IMR-90 (cell line): Measurements from ENCODE around the gene ARMC6.

ENCODE experiments used
- CTCF ChIP-seq: conservative IDR thresholded peaks from 2 replicates; pipeline ENCODE4 v1.5.1; 2012; ENCODE audit warnings: mild to moderate bottlenecking, low read depth, low read length, improper control_type of control experiment
- FOS ChIP-seq: fragments of 150-350 bp; IDR thresholded peaks from 2 replicates; pipeline ENCODE4 v1.6.1; 2016; ENCODE audit warnings: low read depth, low read length
- POLR2A ChIP-seq: IDR thresholded peaks from 2 replicates; pipeline ENCODE4 v1.6.1; 2012; ENCODE audit warnings: mild to moderate bottlenecking, low read depth, low read length
- RAD21 ChIP-seq: IDR thresholded peaks from 2 replicates; pipeline ENCODE4 v1.6.1; 2012; ENCODE audit warnings: low read length, improper control_type of control experiment
- RCOR1 ChIP-seq: IDR thresholded peaks from 2 replicates; pipeline ENCODE4 v1.6.1; 2012; ENCODE audit warnings: mild to moderate bottlenecking, low read length, improper control_type of control experiment; ENCODE audit not compliant: insufficient replicate concordance
- RFX5 ChIP-seq: IDR thresholded peaks from 2 replicates; pipeline ENCODE4 v1.8.0; 2012; ENCODE audit warnings: low read depth, mild to moderate bottlenecking, low read length, moderate library complexity

- TF ChIP-seq CTCF: no peak
- TF ChIP-seq RFX5: no peak
- TF ChIP-seq POLR2A: no peak
- no peak for TF ChIP-seq RAD21
- no peak for TF ChIP-seq FOS
- no peak for TF ChIP-seq RCOR1
Observed at GRCh38 chr19:19098703-19099632, 65.6 kb downstream of the ARMC6 start.
